Naive thymus-derived CD4-positive, alpha-beta T cell (primary cell): ENCODE measurements around the gene ZNF74. TPM values are rescaled to one million over a fixed set of nuclear protein-coding genes. Genes with fewer than 3 reads are reported as not detected.
A peak's percentile ranks its signal among the peaks of the same experiment; 100 is the strongest.
"Not testable (repeated sequence)": the region's sequence is repeated elsewhere in the genome, so short reads cannot be mapped to it uniquely, and the experiment has no call there.

Experiments
- ATAC-seq: fragments of 150-1000 bp; cut with Tn5 transposase; 2 replicates; pipeline ENCODE4 v1.10.0; 2021; ENCODE audit warnings: mild to moderate bottlenecking, moderate library complexity
- CTCF ChIA-PET: fragments of 350-600 bp; sonication (Branson Sonifier 250); formaldehyde crosslinking; loops from one replicate; lab custom pipeline; 2021; ENCODE audit warnings: antibody characterized with exemption; lab: Charles Lee
- POLR2A ChIA-PET: fragments of 350-600 bp; sonication (Branson Sonifier 250); formaldehyde crosslinking; loops from one replicate; lab custom pipeline; 2021; ENCODE audit warnings: antibody characterized with exemption, inconsistent platforms; lab: Charles Lee
- DNase-seq, 9 donors: peaks; one replicate each; pipeline versions ENCODE4 v3.0.0 to v3.0.0-alpha.2; 2020 to 2022; ENCODE audit warnings: mixed read lengths in 1 of 9
- H3K27ac ChIP-seq: one replicate; pipeline ENCODE4 v1.7.0; 2013; ENCODE audit warnings: mild to moderate bottlenecking, low read depth, low read length, moderate library complexity
- H3K27me3 ChIP-seq, 2 donors: one replicate each; pipeline ENCODE4 v1.7.0; 2013; ENCODE audit warnings: low read length in 2 of 2, mild to moderate bottlenecking in 2 of 2, moderate library complexity in 2 of 2; ENCODE audit not compliant: control insufficient read depth in 2 of 2, insufficient read depth in 2 of 2
- H3K36me3 ChIP-seq, 3 experiments: 1 replicate in 2 of 3; 2 replicates in 1 of 3; pipeline ENCODE4 v1.7.0; 2013; ENCODE audit warnings: low read length in 3 of 3, mild to moderate bottlenecking in 3 of 3, moderate library complexity in 1 of 3; ENCODE audit not compliant: insufficient read depth in 3 of 3, control insufficient read depth in 2 of 3
- H3K4me1 ChIP-seq, 2 donors: one replicate each; pipeline ENCODE4 v1.7.0; 2013; ENCODE audit warnings: low read length in 2 of 2, mild to moderate bottlenecking in 2 of 2, moderate library complexity in 1 of 2; ENCODE audit not compliant: control insufficient read depth in 2 of 2, insufficient read depth in 2 of 2
- H3K4me3 ChIP-seq: 2 replicates; pipeline ENCODE4 v1.7.0; 2013; ENCODE audit warnings: mild to moderate bottlenecking, low read length
- H3K9me3 ChIP-seq, 3 experiments: 1 replicate in 2 of 3; 2 replicates in 1 of 3; pipeline ENCODE4 v1.7.0; 2013; ENCODE audit warnings: low read length in 3 of 3; ENCODE audit not compliant: control insufficient read depth in 2 of 3
- H3K27ac Mint-ChIP-seq, 9 donors: one replicate each; pipeline ENCODE4 v1.8.0; 2020 to 2022; ENCODE audit warnings: mixed read lengths in 9 of 9, mild to moderate bottlenecking in 8 of 9, moderate library complexity in 5 of 9, inconsistent platforms in 2 of 9
- H3K27me3 Mint-ChIP-seq, 5 donors: one replicate each; pipeline ENCODE4 v1.8.0; 2021 to 2022; ENCODE audit warnings: mixed read lengths in 5 of 5, mild to moderate bottlenecking in 1 of 5
- H3K36me3 Mint-ChIP-seq, 5 donors: one replicate each; pipeline ENCODE4 v1.8.0; 2020 to 2022; ENCODE audit warnings: mixed read lengths in 5 of 5, mild to moderate bottlenecking in 3 of 5, inconsistent platforms in 1 of 5
- H3K4me1 Mint-ChIP-seq, 7 donors: one replicate each; pipeline ENCODE4 v1.8.0; 2020 to 2022; ENCODE audit warnings: mixed read lengths in 7 of 7, mild to moderate bottlenecking in 3 of 7, inconsistent platforms in 1 of 7
- H3K4me3 Mint-ChIP-seq, 10 donors: one replicate each; pipeline ENCODE4 v1.8.0; 2020 to 2022; ENCODE audit warnings: mild to moderate bottlenecking in 10 of 10, mixed read lengths in 10 of 10, moderate library complexity in 6 of 10, inconsistent platforms in 2 of 10
- H3K9me3 Mint-ChIP-seq, 11 donors: one replicate each; pipeline ENCODE4 v1.8.0; 2020 to 2022; ENCODE audit warnings: mixed read lengths in 11 of 11, mild to moderate bottlenecking in 4 of 11, inconsistent platforms in 1 of 11, moderate library complexity in 1 of 11
- intact Hi-C, 2 donors: fragments of 100-400 bp; cut with micrococcal nuclease; formaldehyde crosslinking; loops; one replicate each; pipeline ENCODE4 v1.15.1; 2023
- polyA plus RNA-seq, 2 donors: library from polyadenylated mRNA; unstranded; fragments of 300-500 nt; fragmentation: Illumina TruSeq; gene quantifications; one replicate each; pipeline ENCODE4 v1.2.3, GENCODE V29; 2021
- total RNA-seq, 6 experiments: library from RNA in 5 of 6; stranded (reverse) in 5 of 6; gene quantifications; 1 replicate in 5 of 6; 2 replicates in 1 of 6; pipeline ENCODE4 v1.2.3 and lab custom pipeline; 2021 to 2026

ZNF74 gene
- total and polyA plus RNA-seq, 7 experiments from 2014 or later: 5.3 to 18.2 (median 12.9) TPM

GRCh38 chr22:20391222-20391621 lies 2.7 kb upstream of the ZNF74 start:
- Histone ChIP-seq H3K4me1 (peaks cover 14 to 17% of the 10 kb centered on the region in 2 donors), H3K9me3 (no peaks in the 10 kb centered on the region), H3K4me3 (no peak overlapping the region), H3K27me3 (no peaks in the 10 kb centered on the region), H3K36me3 (no peaks in the 10 kb centered on the region), H3K27ac (no peak overlapping the region)
- intact Hi-C loops: loop anchor here in 1 of 2 donors (5.0 kb wide), 1 partner anchor 466 kb away; the partner anchor contains the start of genes PI4KA and SNAP29
- H3K27ac Mint-ChIP-seq: peak overlapping the region in 2 of 9 donors; percentile 14 to 39
- peaks cover 15 to 28% (median 23%) of the 10 kb centered on the region in 7 donors for H3K4me1 Mint-ChIP-seq
- DNase-seq: no peak
- H3K9me3 Mint-ChIP-seq: peaks cover 0 to 8% (median 2%) of the 10 kb centered on the region in 11 donors
- ATAC-seq: no peak
- ChIA-PET CTCF (no interaction called here), POLR2A (no interaction called here)
- H3K4me3 Mint-ChIP-seq: peak overlapping the region in 1 of 10 donors; percentile 22
- peaks cover 0 to 19% (median 0%) of the 10 kb centered on the region in 5 donors for H3K27me3 Mint-ChIP-seq
- H3K36me3 Mint-ChIP-seq: peaks cover 0 to 1% (median 0%) of the 10 kb centered on the region in 5 donors

GRCh38 chr22:20392365-20392881 lies 1.5 kb upstream of the ZNF74 start:
- Mint-ChIP-seq H3K27me3 (peaks cover 0 to 10% (median 0%) of the 10 kb centered on the region in 5 donors), H3K4me1 (peaks cover 21 to 40% (median 35%) of the 10 kb centered on the region in 7 donors), H3K4me3 (peak overlapping the region in 1 of 10 donors; percentile 55)
- intact Hi-C loops: loop anchor here in 1 of 2 donors (5.0 kb wide), 1 partner anchor 465 kb away; the partner anchor contains the start of genes PI4KA and SNAP29
- peaks cover 14 to 17% of the 10 kb centered on the region in 2 donors for H3K4me1 ChIP-seq
- not testable (repeated sequence) for H3K27ac ChIP-seq, H3K27me3 ChIP-seq, H3K4me3 ChIP-seq, ATAC-seq, H3K9me3 Mint-ChIP-seq, H3K9me3 ChIP-seq, H3K36me3 ChIP-seq, DNase-seq, H3K36me3 Mint-ChIP-seq, H3K27ac Mint-ChIP-seq
- ChIA-PET CTCF (interaction anchor here (1.2 kb wide), 1 partner anchor 412 kb away, joined by 4 read pairs; no protein-coding TSS in a partner anchor), POLR2A (interaction anchor here (0.6 to 3.2 kb wide), 5 partner anchors 49 to 310 kb away, joined by 3 to 16 read pairs (median 4); no protein-coding TSS in a partner anchor)

GRCh38 chr22:20392983-20393704 lies 807 bp upstream of the ZNF74 start:
- Mint-ChIP-seq H3K36me3 (peaks cover 0 to 6% (median 0%) of the 10 kb centered on the region in 5 donors), H3K4me3 (peak overlapping the region; percentile 83 to 93 (median 91)), H3K9me3 (peaks cover 0 to 8% (median 2%) of the 10 kb centered on the region in 11 donors), H3K27ac (peak overlapping the region; percentile 86 to 98 (median 92)), H3K4me1 (peaks cover 23 to 44% (median 38%) of the 10 kb centered on the region in 7 donors), H3K27me3 (peaks cover 0 to 5% (median 0%) of the 10 kb centered on the region in 5 donors)
- Histone ChIP-seq H3K9me3 (no peaks in the 10 kb centered on the region), H3K4me1 (peaks cover 14 to 17% of the 10 kb centered on the region in 2 donors), H3K27me3 (no peaks in the 10 kb centered on the region), H3K4me3 (peak overlapping the region; percentile 71), H3K27ac (peak overlapping the region; percentile 73), H3K36me3 (no peaks in the 10 kb centered on the region)
- ChIA-PET CTCF (interaction anchor here (0.9 to 1.2 kb wide), 2 partner anchors 10 to 412 kb away, joined by 3 to 4 read pairs; no protein-coding TSS in a partner anchor), POLR2A (interaction anchor here (0.6 to 3.2 kb wide), 14 partner anchors 9 to 309 kb away, joined by 3 to 16 read pairs (median 3); partner anchors contain the start of gene DGCR6L)
- ATAC-seq (no peak), DNase-seq (peak in 2 of 9 donors; percentile 4 to 24)
- intact Hi-C loops: loop anchor here (1.0 to 5.0 kb wide), 3 partner anchors 14 to 464 kb away; partner anchors contain the start of genes PI4KA (in 1 of the 2) and SNAP29 (in 1 of the 2)

GRCh38 chr22:20395181-20395906 lies 1.4 kb downstream of the ZNF74 start:
- H3K9me3 ChIP-seq: no peaks in the 10 kb centered on the region
- H3K36me3 ChIP-seq: no peaks in the 10 kb centered on the region
- no peak overlapping the region for H3K27ac ChIP-seq
- ChIA-PET POLR2A (interaction anchor here (1.0 to 3.2 kb wide), 6 partner anchors 12 to 307 kb away, joined by 3 to 16 read pairs (median 4); partner anchors contain the start of gene DGCR6L), CTCF (no interaction called here)
- peaks cover 23 to 59% (median 51%) of the 10 kb centered on the region in 7 donors for H3K4me1 Mint-ChIP-seq
- no peak for DNase-seq
- ATAC-seq: no peak
- no peaks in the 10 kb centered on the region for H3K27me3 Mint-ChIP-seq
- H3K4me3 ChIP-seq: no peak overlapping the region
- no peaks in the 10 kb centered on the region for H3K9me3 Mint-ChIP-seq
- peak overlapping the region in 6 of 9 donors; percentile 5 to 82 (median 46) for H3K27ac Mint-ChIP-seq
- no peaks in the 10 kb centered on the region for H3K27me3 ChIP-seq
- H3K36me3 Mint-ChIP-seq: peaks cover 0 to 12% (median 4%) of the 10 kb centered on the region in 5 donors
- peak overlapping the region; percentile 83 to 93 (median 91) for H3K4me3 Mint-ChIP-seq
- intact Hi-C loops: loop anchor here in 1 of 2 donors (2.0 kb wide), 2 partner anchors 75 to 97 kb away; partner anchors contain the start of gene DGCR6L
- peaks cover 14 to 17% of the 10 kb centered on the region in 2 donors for H3K4me1 ChIP-seq

DNA sequence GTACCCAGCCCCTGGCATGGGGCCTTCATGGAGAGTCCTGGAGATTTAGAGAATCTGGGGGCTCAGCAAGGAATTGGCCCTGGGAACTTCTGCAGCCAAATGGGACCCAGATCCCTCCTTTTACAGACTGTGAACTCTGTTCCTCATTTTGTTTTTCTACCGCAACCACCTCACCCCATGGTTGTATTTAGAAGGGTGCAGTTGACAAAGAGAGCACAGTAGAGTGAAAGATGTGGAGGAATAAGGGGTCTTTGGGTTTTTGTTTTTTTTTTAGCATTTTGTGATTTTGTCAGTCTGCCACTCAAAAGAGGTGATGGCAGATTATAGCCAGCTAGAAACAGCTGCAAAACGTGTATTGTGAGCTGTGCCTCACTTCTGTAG lies 1.9 kb downstream of the ZNF74 start:
- Mint-ChIP-seq H3K27ac (peak overlapping the region in 1 of 9 donors; percentile 45), H3K9me3 (no peaks in the 10 kb centered on the region), H3K4me3 (peak overlapping the region in 9 of 10 donors; percentile 83 to 93 (median 91)), H3K36me3 (peaks cover 0 to 12% (median 4%) of the 10 kb centered on the region in 5 donors), H3K27me3 (no peaks in the 10 kb centered on the region), H3K4me1 (peaks cover 23 to 59% (median 51%) of the 10 kb centered on the region in 7 donors)
- peaks cover 14 to 17% of the 10 kb centered on the region in 2 donors for H3K4me1 ChIP-seq
- intact Hi-C loops: loop anchor here in 1 of 2 donors (2.0 kb wide), 2 partner anchors 75 to 97 kb away; partner anchors contain the start of gene DGCR6L
- DNase-seq: no peak
- H3K36me3 ChIP-seq: peaks cover 0 to 4% (median 4%) of the 10 kb centered on the region in 3 experiments
- CTCF ChIA-PET: no interaction called here
- no peak for ATAC-seq
- no peak overlapping the region for H3K4me3 ChIP-seq
- no peak overlapping the region for H3K27ac ChIP-seq
- POLR2A ChIA-PET: interaction anchor here (1.1 to 3.2 kb wide), 2 partner anchors 12 to 307 kb away, joined by 4 to 16 read pairs; no protein-coding TSS in a partner anchor
- no peaks in the 10 kb centered on the region for H3K9me3 ChIP-seq
- no peaks in the 10 kb centered on the region for H3K27me3 ChIP-seq
